WTC11 (cell line): ENCODE results near the gene ANXA2. TPM values are rescaled to one million over a fixed set of nuclear protein-coding genes. Genes with fewer than 3 reads are reported as not detected.
A peak's percentile ranks its signal among the peaks of the same experiment; 100 is the strongest.

Source experiments
- ATAC-seq: fragments of 200-7000 bp; cut with Tn5 transposase; 2 replicates; pipeline ENCODE4 v1.10.0; 2021; ENCODE audit warnings: mild to moderate bottlenecking, moderate library complexity
- CTCF ChIA-PET: fragments of 300-600 bp; sonication (Branson Sonifier 250); formaldehyde crosslinking; loops from one replicate; lab custom pipeline; 2021; ENCODE audit warnings: antibody characterized with exemption; lab: Charles Lee
- POLR2A ChIA-PET: fragments of 350-600 bp; sonication (Branson Sonifier 250); formaldehyde crosslinking; loops from one replicate; lab custom pipeline; 2021; ENCODE audit warnings: antibody characterized with exemption; lab: Charles Lee
- DNase-seq: peaks from one replicate; pipeline ENCODE4 v3.0.0; 2021; ENCODE audit warnings: low spot score
- H3K27ac Mint-ChIP-seq: 2 replicates; pipeline ENCODE4 v1.8.0; 2021; ENCODE audit warnings: mixed read lengths
- H3K27me3 Mint-ChIP-seq: 2 replicates; pipeline ENCODE4 v1.8.0; 2021; ENCODE audit warnings: low read depth, mild to moderate bottlenecking, moderate library complexity, mixed read lengths
- H3K36me3 Mint-ChIP-seq: 2 replicates; pipeline ENCODE4 v1.8.0; 2021; ENCODE audit warnings: mixed read lengths
- H3K4me1 Mint-ChIP-seq: 2 replicates; pipeline ENCODE4 v1.8.0; 2022; ENCODE audit warnings: mixed read lengths
- H3K4me3 Mint-ChIP-seq: 2 replicates; pipeline ENCODE4 v1.8.0; 2021; ENCODE audit warnings: mild to moderate bottlenecking, moderate library complexity, mixed read lengths
- H3K9me3 Mint-ChIP-seq: 2 replicates; pipeline ENCODE4 v1.8.0; 2021; ENCODE audit warnings: mixed read lengths
- FOXK1 ChIP-seq: sonication (generic); formaldehyde crosslinking; IDR thresholded peaks from 2 replicates; pipeline ENCODE4 v1.8.0; 2022; ENCODE audit warnings: mild to moderate bottlenecking, moderate library complexity, missing genetic modification reagents
- GABPB1 ChIP-seq: sonication (generic); formaldehyde crosslinking; IDR thresholded peaks from 2 replicates; pipeline ENCODE4 v1.8.1; 2023; ENCODE audit warnings: mild to moderate bottlenecking, missing genetic modification reagents
- HMGA2 ChIP-seq: fragments of 250-450 bp; sonication (Bioruptor Pico); IDR thresholded peaks from 2 replicates; pipeline ENCODE4 v1.4.0; 2021; ENCODE audit warnings: mild to moderate bottlenecking, moderate library complexity
- JUN ChIP-seq: sonication (generic); formaldehyde crosslinking; IDR thresholded peaks from 2 replicates; pipeline ENCODE4 v1.8.0; 2023; ENCODE audit warnings: mild to moderate bottlenecking, missing genetic modification reagents
- KAT7 ChIP-seq: sonication (generic); formaldehyde crosslinking; IDR thresholded peaks from 2 replicates; pipeline ENCODE4 v1.8.1; 2023; ENCODE audit warnings: missing genetic modification reagents, mild to moderate bottlenecking, borderline replicate concordance
- PRRX2 ChIP-seq: fragments of 250-450 bp; sonication (Bioruptor Pico); IDR thresholded peaks from 2 replicates; pipeline ENCODE4 v1.8.0; 2021; ENCODE audit warnings: mild to moderate bottlenecking
- TP53 ChIP-seq: sonication (generic); formaldehyde crosslinking; IDR thresholded peaks from 2 replicates; pipeline ENCODE4 v1.8.1; 2023; ENCODE audit warnings: mild to moderate bottlenecking, missing genetic modification reagents
- ZNF317 ChIP-seq: sonication (generic); formaldehyde crosslinking; IDR thresholded peaks from 2 replicates; pipeline ENCODE4 v1.8.1; 2023; ENCODE audit warnings: low read depth, mild to moderate bottlenecking, moderate library complexity, missing genetic modification reagents, borderline replicate concordance
- ZNF396 ChIP-seq: fragments of 250-450 bp; sonication (Bioruptor Pico); IDR thresholded peaks from 2 replicates; pipeline ENCODE4 v1.8.0; 2021; ENCODE audit warnings: mild to moderate bottlenecking, moderate library complexity, borderline replicate concordance
- total RNA-seq: library from RNA; stranded (reverse); gene quantifications from 3 replicates; pipeline ENCODE4 v1.2.3, GENCODE V29; 2021
- TF ChIP-seq, protein P1 (sequence below): sonication (generic); formaldehyde crosslinking; IDR thresholded peaks from 2 replicates; pipeline ENCODE4 v1.8.1; 2022; ENCODE audit warnings: low read depth, missing genetic modification reagents, borderline replicate concordance
- TF ChIP-seq, protein P2 (sequence below): fragments of 200-600 bp; IDR thresholded peaks from 2 replicates; pipeline ENCODE4 v1.8.0; 2022; ENCODE audit warnings: antibody characterized with exemption
- TF ChIP-seq, protein P3 (sequence below): sonication (generic); formaldehyde crosslinking; IDR thresholded peaks from 2 replicates; pipeline ENCODE4 v1.8.0; 2022; ENCODE audit warnings: mild to moderate bottlenecking, missing genetic modification reagents
- TF ChIP-seq, protein P4 (sequence below): sonication (generic); formaldehyde crosslinking; IDR thresholded peaks from 2 replicates; pipeline ENCODE4 v1.8.0; 2022; ENCODE audit warnings: missing genetic modification reagents
- TF ChIP-seq, protein P5 (sequence below): sonication (generic); formaldehyde crosslinking; IDR thresholded peaks from 2 replicates; pipeline ENCODE4 v1.8.0; 2023; ENCODE audit warnings: missing genetic modification reagents
- TF ChIP-seq, protein P6 (sequence below): sonication (generic); formaldehyde crosslinking; IDR thresholded peaks from 2 replicates; pipeline ENCODE4 v1.8.1; 2023; ENCODE audit warnings: mild to moderate bottlenecking, missing genetic modification reagents, moderate library complexity
- TF ChIP-seq, protein P7 (sequence below): sonication (generic); formaldehyde crosslinking; IDR thresholded peaks from 2 replicates; pipeline ENCODE4 v1.8.1; 2022; ENCODE audit warnings: mild to moderate bottlenecking, moderate library complexity, missing genetic modification reagents

Gene ANXA2
- total RNA-seq, 1 experiment from 2014 or later: 152 TPM

DNA sequence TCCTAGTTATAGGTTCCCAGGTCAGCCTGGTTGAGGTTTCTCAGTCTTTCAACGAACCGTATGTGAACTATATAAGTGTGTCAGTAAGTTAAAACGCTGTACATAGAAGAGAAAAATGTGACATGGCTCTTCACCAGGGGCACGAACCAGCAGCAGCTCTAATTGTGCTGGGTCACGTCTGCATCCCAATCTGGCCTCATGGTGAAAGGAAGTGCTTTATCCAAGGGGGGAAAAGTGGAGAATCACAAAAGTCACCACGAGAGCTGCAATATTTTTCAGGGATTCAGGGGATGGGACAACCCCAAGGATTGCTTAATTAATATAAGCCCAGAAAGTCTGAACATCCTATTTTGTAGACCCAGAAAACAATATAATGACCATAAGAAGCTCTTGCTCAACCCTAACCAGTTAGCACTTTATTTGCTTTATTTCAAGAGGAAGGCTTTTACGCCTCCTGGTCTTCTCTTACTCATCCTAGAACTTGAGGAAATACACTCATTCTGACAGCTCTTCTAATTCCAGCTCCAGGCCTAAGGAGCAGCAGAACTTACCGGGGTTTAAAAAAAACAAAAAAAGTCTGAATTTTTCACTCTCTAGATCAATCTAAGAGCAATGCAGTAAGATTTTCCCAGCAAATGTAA, 16.5 kb downstream of the ANXA2 start (continued):
- TF ChIP-seq, protein P1, sequence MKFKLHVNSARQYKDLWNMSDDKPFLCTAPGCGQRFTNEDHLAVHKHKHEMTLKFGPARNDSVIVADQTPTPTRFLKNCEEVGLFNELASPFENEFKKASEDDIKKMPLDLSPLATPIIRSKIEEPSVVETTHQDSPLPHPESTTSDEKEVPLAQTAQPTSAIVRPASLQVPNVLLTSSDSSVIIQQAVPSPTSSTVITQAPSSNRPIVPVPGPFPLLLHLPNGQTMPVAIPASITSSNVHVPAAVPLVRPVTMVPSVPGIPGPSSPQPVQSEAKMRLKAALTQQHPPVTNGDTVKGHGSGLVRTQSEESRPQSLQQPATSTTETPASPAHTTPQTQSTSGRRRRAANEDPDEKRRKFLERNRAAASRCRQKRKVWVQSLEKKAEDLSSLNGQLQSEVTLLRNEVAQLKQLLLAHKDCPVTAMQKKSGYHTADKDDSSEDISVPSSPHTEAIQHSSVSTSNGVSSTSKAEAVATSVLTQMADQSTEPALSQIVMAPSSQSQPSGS (CRISPR knock-in tag): no peak
- TF ChIP-seq KAT7 (CRISPR knock-in tag): no peak
- no peak for TF ChIP-seq FOXK1 (CRISPR knock-in tag)
- TF ChIP-seq, protein P2, sequence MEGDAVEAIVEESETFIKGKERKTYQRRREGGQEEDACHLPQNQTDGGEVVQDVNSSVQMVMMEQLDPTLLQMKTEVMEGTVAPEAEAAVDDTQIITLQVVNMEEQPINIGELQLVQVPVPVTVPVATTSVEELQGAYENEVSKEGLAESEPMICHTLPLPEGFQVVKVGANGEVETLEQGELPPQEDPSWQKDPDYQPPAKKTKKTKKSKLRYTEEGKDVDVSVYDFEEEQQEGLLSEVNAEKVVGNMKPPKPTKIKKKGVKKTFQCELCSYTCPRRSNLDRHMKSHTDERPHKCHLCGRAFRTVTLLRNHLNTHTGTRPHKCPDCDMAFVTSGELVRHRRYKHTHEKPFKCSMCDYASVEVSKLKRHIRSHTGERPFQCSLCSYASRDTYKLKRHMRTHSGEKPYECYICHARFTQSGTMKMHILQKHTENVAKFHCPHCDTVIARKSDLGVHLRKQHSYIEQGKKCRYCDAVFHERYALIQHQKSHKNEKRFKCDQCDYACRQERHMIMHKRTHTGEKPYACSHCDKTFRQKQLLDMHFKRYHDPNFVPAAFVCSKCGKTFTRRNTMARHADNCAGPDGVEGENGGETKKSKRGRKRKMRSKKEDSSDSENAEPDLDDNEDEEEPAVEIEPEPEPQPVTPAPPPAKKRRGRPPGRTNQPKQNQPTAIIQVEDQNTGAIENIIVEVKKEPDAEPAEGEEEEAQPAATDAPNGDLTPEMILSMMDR: no peak
- TF ChIP-seq TP53: no peak
- TF ChIP-seq HMGA2: no peak
- TF ChIP-seq, protein P3, sequence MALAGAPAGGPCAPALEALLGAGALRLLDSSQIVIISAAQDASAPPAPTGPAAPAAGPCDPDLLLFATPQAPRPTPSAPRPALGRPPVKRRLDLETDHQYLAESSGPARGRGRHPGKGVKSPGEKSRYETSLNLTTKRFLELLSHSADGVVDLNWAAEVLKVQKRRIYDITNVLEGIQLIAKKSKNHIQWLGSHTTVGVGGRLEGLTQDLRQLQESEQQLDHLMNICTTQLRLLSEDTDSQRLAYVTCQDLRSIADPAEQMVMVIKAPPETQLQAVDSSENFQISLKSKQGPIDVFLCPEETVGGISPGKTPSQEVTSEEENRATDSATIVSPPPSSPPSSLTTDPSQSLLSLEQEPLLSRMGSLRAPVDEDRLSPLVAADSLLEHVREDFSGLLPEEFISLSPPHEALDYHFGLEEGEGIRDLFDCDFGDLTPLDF: no peak
- no peak for TF ChIP-seq JUN (CRISPR knock-in tag)
- no peak for TF ChIP-seq PRRX2 (CRISPR knock-in tag)
- TF ChIP-seq, protein P4, sequence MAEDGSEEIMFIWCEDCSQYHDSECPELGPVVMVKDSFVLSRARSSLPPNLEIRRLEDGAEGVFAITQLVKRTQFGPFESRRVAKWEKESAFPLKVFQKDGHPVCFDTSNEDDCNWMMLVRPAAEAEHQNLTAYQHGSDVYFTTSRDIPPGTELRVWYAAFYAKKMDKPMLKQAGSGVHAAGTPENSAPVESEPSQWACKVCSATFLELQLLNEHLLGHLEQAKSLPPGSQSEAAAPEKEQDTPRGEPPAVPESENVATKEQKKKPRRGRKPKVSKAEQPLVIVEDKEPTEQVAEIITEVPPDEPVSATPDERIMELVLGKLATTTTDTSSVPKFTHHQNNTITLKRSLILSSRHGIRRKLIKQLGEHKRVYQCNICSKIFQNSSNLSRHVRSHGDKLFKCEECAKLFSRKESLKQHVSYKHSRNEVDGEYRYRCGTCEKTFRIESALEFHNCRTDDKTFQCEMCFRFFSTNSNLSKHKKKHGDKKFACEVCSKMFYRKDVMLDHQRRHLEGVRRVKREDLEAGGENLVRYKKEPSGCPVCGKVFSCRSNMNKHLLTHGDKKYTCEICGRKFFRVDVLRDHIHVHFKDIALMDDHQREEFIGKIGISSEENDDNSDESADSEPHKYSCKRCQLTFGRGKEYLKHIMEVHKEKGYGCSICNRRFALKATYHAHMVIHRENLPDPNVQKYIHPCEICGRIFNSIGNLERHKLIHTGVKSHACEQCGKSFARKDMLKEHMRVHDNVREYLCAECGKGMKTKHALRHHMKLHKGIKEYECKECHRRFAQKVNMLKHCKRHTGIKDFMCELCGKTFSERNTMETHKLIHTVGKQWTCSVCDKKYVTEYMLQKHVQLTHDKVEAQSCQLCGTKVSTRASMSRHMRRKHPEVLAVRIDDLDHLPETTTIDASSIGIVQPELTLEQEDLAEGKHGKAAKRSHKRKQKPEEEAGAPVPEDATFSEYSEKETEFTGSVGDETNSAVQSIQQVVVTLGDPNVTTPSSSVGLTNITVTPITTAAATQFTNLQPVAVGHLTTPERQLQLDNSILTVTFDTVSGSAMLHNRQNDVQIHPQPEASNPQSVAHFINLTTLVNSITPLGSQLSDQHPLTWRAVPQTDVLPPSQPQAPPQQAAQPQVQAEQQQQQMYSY (CRISPR knock-in tag): no peak
- no peak for TF ChIP-seq ZNF396
- TF ChIP-seq, all 79 proteins: peak for 0

DNA sequence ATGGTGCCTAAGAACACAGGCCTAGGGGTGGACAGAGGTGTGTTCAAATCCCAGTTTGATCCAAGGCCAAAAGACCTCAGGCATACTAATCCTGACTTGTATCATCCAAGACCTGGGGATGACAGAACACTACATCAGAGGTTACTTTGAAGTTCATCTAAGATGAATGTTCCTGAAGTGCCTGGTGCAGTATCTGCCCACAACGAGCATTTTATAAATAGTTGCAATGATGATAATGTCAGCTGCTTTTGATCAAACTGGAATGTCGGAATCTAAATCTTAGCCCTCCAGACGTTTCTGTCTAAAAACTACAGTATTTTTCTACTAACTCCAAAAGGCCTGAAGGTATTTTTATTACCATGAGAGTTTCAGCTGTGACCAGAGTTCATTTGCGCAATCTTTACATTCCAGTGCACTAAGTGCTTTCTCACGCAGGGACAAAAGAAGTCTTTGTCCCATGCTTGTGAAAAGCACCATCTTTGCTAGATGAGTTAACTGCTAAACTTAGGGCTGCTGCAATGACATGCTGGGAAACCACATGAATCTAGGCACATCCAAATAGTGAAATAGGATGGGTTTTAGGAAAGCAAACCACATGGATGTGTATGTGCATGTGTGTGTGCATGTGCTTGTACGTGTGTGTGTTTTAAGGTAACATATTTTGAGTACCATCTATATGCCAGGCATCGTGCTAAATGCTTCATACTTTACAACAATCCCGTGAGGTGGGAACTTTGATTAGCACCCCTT, 18.1 kb downstream of the ANXA2 start:
- POLR2A ChIA-PET: no interaction called here

More for the DNA sequence above, 18.1 kb downstream of the ANXA2 start:
- TF ChIP-seq GABPB1 (CRISPR knock-in tag): peak; percentile 86
- TF ChIP-seq ZNF317 (CRISPR knock-in tag): no peak
- TF ChIP-seq, protein P5, sequence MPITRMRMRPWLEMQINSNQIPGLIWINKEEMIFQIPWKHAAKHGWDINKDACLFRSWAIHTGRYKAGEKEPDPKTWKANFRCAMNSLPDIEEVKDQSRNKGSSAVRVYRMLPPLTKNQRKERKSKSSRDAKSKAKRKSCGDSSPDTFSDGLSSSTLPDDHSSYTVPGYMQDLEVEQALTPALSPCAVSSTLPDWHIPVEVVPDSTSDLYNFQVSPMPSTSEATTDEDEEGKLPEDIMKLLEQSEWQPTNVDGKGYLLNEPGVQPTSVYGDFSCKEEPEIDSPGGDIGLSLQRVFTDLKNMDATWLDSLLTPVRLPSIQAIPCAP: no peak
- TF ChIP-seq PRRX2 (CRISPR knock-in tag): no peak
- TF ChIP-seq, protein P6, sequence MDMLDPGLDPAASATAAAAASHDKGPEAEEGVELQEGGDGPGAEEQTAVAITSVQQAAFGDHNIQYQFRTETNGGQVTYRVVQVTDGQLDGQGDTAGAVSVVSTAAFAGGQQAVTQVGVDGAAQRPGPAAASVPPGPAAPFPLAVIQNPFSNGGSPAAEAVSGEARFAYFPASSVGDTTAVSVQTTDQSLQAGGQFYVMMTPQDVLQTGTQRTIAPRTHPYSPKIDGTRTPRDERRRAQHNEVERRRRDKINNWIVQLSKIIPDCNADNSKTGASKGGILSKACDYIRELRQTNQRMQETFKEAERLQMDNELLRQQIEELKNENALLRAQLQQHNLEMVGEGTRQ (CRISPR knock-in tag): no peak
- TF ChIP-seq, protein P7, sequence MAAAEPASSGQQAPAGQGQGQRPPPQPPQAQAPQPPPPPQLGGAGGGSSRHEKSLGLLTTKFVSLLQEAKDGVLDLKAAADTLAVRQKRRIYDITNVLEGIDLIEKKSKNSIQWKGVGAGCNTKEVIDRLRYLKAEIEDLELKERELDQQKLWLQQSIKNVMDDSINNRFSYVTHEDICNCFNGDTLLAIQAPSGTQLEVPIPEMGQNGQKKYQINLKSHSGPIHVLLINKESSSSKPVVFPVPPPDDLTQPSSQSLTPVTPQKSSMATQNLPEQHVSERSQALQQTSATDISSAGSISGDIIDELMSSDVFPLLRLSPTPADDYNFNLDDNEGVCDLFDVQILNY (CRISPR knock-in tag): no peak
- CTCF ChIA-PET: no interaction called here
- Mint-ChIP-seq H3K27ac (no peak overlapping the region), H3K4me3 (no peak overlapping the region), H3K4me1 (peaks cover 17% of the 10 kb centered on the region), H3K9me3 (no peaks in the 10 kb centered on the region), H3K27me3 (no peaks in the 10 kb centered on the region), H3K36me3 (peaks cover 7% of the 10 kb centered on the region; the same call in 1 of the 2 replicates)
- no peak for DNase-seq
- ATAC-seq: no peak
